WTC11 (cell line): Measurements from ENCODE around the gene TAS2R43. TPM values are rescaled to one million over a fixed set of nuclear protein-coding genes. Genes with fewer than 3 reads are reported as not detected.

Experiments used
- ATAC-seq: fragments of 200-7000 bp; cut with Tn5 transposase; 2 replicates; pipeline ENCODE4 v1.10.0; 2021; ENCODE audit warnings: mild to moderate bottlenecking, moderate library complexity
- CTCF ChIA-PET: fragments of 300-600 bp; sonication (Branson Sonifier 250); formaldehyde crosslinking; loops from one replicate; lab custom pipeline; 2021; ENCODE audit warnings: antibody characterized with exemption; lab: Charles Lee
- POLR2A ChIA-PET: fragments of 350-600 bp; sonication (Branson Sonifier 250); formaldehyde crosslinking; loops from one replicate; lab custom pipeline; 2021; ENCODE audit warnings: antibody characterized with exemption; lab: Charles Lee
- DNase-seq: peaks from one replicate; pipeline ENCODE4 v3.0.0; 2021; ENCODE audit warnings: low spot score
- H3K27ac Mint-ChIP-seq: 2 replicates; pipeline ENCODE4 v1.8.0; 2021; ENCODE audit warnings: mixed read lengths
- H3K27me3 Mint-ChIP-seq: 2 replicates; pipeline ENCODE4 v1.8.0; 2021; ENCODE audit warnings: low read depth, mild to moderate bottlenecking, moderate library complexity, mixed read lengths
- H3K36me3 Mint-ChIP-seq: 2 replicates; pipeline ENCODE4 v1.8.0; 2021; ENCODE audit warnings: mixed read lengths
- H3K4me1 Mint-ChIP-seq: 2 replicates; pipeline ENCODE4 v1.8.0; 2022; ENCODE audit warnings: mixed read lengths
- H3K4me3 Mint-ChIP-seq: 2 replicates; pipeline ENCODE4 v1.8.0; 2021; ENCODE audit warnings: mild to moderate bottlenecking, moderate library complexity, mixed read lengths
- H3K9me3 Mint-ChIP-seq: 2 replicates; pipeline ENCODE4 v1.8.0; 2021; ENCODE audit warnings: mixed read lengths
- CREB1 ChIP-seq: sonication (generic); formaldehyde crosslinking; IDR thresholded peaks from 2 replicates; pipeline ENCODE4 v1.8.0; 2023; ENCODE audit warnings: mild to moderate bottlenecking, missing genetic modification reagents
- FOXJ3 ChIP-seq: sonication (generic); formaldehyde crosslinking; IDR thresholded peaks from 2 replicates; pipeline ENCODE4 v1.9.0; 2021; ENCODE audit warnings: missing genetic modification reagents, mild to moderate bottlenecking, borderline replicate concordance
- FOXK1 ChIP-seq: sonication (generic); formaldehyde crosslinking; IDR thresholded peaks from 2 replicates; pipeline ENCODE4 v1.8.0; 2022; ENCODE audit warnings: mild to moderate bottlenecking, moderate library complexity, missing genetic modification reagents
- IRF2 ChIP-seq: sonication (generic); formaldehyde crosslinking; IDR thresholded peaks from 2 replicates; pipeline ENCODE4 v1.8.0; 2022; ENCODE audit warnings: low read depth, missing genetic modification reagents, borderline replicate concordance
- KAT7 ChIP-seq: sonication (generic); formaldehyde crosslinking; IDR thresholded peaks from 2 replicates; pipeline ENCODE4 v1.8.1; 2023; ENCODE audit warnings: missing genetic modification reagents, mild to moderate bottlenecking, borderline replicate concordance
- MXD4 ChIP-seq: fragments of 250-450 bp; sonication (Bioruptor Pico); IDR thresholded peaks from 2 replicates; pipeline ENCODE4 v1.8.0; 2021; ENCODE audit warnings: mild to moderate bottlenecking, moderate library complexity, borderline replicate concordance
- NFYB ChIP-seq: sonication (generic); formaldehyde crosslinking; conservative IDR thresholded peaks from 2 replicates; pipeline ENCODE4 v1.8.0; 2022; ENCODE audit warnings: low read depth, missing genetic modification reagents
- NR1H2 ChIP-seq: sonication (generic); formaldehyde crosslinking; IDR thresholded peaks from 2 replicates; pipeline ENCODE4 v1.9.0; 2021; ENCODE audit warnings: mild to moderate bottlenecking, moderate library complexity, missing genetic modification reagents
- NR2C2 ChIP-seq: sonication (generic); formaldehyde crosslinking; IDR thresholded peaks from 2 replicates; pipeline ENCODE4 v1.8.0; 2022; ENCODE audit warnings: mild to moderate bottlenecking, missing genetic modification reagents
- OVOL2 ChIP-seq: fragments of 250-450 bp; sonication (Bioruptor Pico); IDR thresholded peaks from 2 replicates; pipeline ENCODE4 v1.9.0; 2021; ENCODE audit warnings: mild to moderate bottlenecking, borderline replicate concordance
- SMAD4 ChIP-seq: sonication (generic); formaldehyde crosslinking; IDR thresholded peaks from 2 replicates; pipeline ENCODE4 v1.8.0; 2022; ENCODE audit warnings: mild to moderate bottlenecking, missing genetic modification reagents
- SOX15 ChIP-seq: fragments of 250-450 bp; sonication (Bioruptor Pico); IDR thresholded peaks from 2 replicates; pipeline ENCODE4 v1.9.0; 2021; ENCODE audit warnings: mild to moderate bottlenecking
- TEAD4 ChIP-seq: sonication (generic); formaldehyde crosslinking; IDR thresholded peaks from 2 replicates; pipeline ENCODE4 v1.8.0; 2022; ENCODE audit warnings: mild to moderate bottlenecking, missing genetic modification reagents
- TP53 ChIP-seq: sonication (generic); formaldehyde crosslinking; IDR thresholded peaks from 2 replicates; pipeline ENCODE4 v1.8.1; 2023; ENCODE audit warnings: mild to moderate bottlenecking, missing genetic modification reagents
- ZBTB21 ChIP-seq: sonication (generic); formaldehyde crosslinking; IDR thresholded peaks from 2 replicates; pipeline ENCODE4 v1.8.1; 2023; ENCODE audit warnings: mild to moderate bottlenecking, missing genetic modification reagents, borderline replicate concordance
- ZNF138 ChIP-seq: sonication (generic); formaldehyde crosslinking; conservative IDR thresholded peaks from 2 replicates; pipeline ENCODE4 v1.8.1; 2022; ENCODE audit warnings: mild to moderate bottlenecking, moderate library complexity, missing genetic modification reagents
- ZNF219 ChIP-seq: sonication (generic); formaldehyde crosslinking; IDR thresholded peaks from 2 replicates; pipeline ENCODE4 v1.8.0; 2023; ENCODE audit warnings: missing genetic modification reagents, mild to moderate bottlenecking, borderline replicate concordance
- ZNF232 ChIP-seq: sonication (generic); formaldehyde crosslinking; IDR thresholded peaks from 2 replicates; pipeline ENCODE4 v1.8.0; 2022; ENCODE audit warnings: mild to moderate bottlenecking, missing genetic modification reagents
- total RNA-seq: library from RNA; stranded (reverse); gene quantifications from 3 replicates; pipeline ENCODE4 v1.2.3, GENCODE V29; 2021
- TF ChIP-seq, protein P1 (sequence below): sonication (generic); formaldehyde crosslinking; IDR thresholded peaks from 2 replicates; pipeline ENCODE4 v1.8.1; 2022; ENCODE audit warnings: missing genetic modification reagents, borderline replicate concordance
- TF ChIP-seq, protein P2 (sequence below): sonication (generic); formaldehyde crosslinking; IDR thresholded peaks from 2 replicates; pipeline ENCODE4 v1.8.1; 2023; ENCODE audit warnings: mild to moderate bottlenecking, missing genetic modification reagents
- TF ChIP-seq, protein P3 (sequence below): fragments of 250-450 bp; sonication (Bioruptor Pico); IDR thresholded peaks from 2 replicates; pipeline ENCODE4 v1.9.0; 2021; ENCODE audit warnings: mild to moderate bottlenecking, borderline replicate concordance
- TF ChIP-seq, protein P4 (sequence below): fragments of 250-450 bp; sonication (Bioruptor Pico); IDR thresholded peaks from 2 replicates; pipeline ENCODE4 v1.8.0; 2021; ENCODE audit warnings: mild to moderate bottlenecking
- TF ChIP-seq, protein P5 (sequence below): sonication (generic); formaldehyde crosslinking; IDR thresholded peaks from 2 replicates; pipeline ENCODE4 v1.8.0; 2022; ENCODE audit warnings: mild to moderate bottlenecking, missing genetic modification reagents
- TF ChIP-seq, protein P6 (sequence below): sonication (generic); formaldehyde crosslinking; IDR thresholded peaks from 2 replicates; pipeline ENCODE4 v1.8.1; 2022; ENCODE audit warnings: low read depth, missing genetic modification reagents, borderline replicate concordance
- TF ChIP-seq, protein P7 (sequence below): sonication (generic); formaldehyde crosslinking; IDR thresholded peaks from 2 replicates; pipeline ENCODE4 v1.8.0; 2022; ENCODE audit warnings: mild to moderate bottlenecking, missing genetic modification reagents

Gene TAS2R43
- total RNA-seq, 1 experiment from 2014 or later = 0.28 TPM

DNA sequence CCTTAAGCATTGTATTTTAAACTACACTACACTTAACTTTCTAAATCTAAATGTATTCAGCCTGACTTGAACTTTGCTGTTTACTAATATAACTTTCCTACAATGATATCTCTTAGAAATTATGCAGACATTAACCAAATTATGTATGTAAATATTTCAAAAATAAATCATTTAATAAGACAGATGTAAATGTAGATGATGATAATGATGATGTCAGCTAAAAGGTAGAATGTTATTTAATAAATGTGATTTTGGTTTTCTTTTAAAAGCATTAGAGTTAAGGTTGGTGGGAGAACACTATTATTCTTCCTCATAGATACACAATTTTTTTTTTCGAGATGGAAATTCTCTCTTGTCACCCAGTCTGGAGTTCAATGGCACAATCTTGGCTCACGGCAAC is 10.1 kb downstream of the TAS2R43 start (continued):
- no peak for TF ChIP-seq ZNF138
- TF ChIP-seq, all 79 proteins: peak for 0

DNA sequence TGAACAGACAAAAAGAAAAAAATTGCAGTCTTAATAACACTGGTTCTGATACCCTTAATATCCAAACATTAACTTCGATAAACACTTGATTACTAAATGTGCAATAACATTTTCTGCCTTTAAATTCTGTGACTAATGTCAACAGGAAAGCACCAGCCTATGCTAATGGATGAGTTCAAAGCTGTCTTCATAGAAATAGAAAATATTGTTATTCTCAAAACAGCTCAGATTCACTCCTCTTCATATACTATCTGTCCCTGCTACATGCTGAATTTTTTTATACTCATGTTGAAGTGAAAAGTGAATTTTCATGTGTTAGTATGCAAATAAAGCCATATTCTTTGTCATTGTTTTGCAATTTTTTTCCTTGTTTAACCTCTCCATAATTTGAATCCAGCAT is 13.9 kb downstream of the TAS2R43 start:
- H3K27ac Mint-ChIP-seq = no peak overlapping the region
- ChIA-PET CTCF (no interaction called here), POLR2A (no interaction called here)
- no peak overlapping the region for H3K4me3 Mint-ChIP-seq
- H3K27me3 Mint-ChIP-seq = peaks cover 7% of the 10 kb centered on the region
- DNase-seq = no peak
- ATAC-seq = no peak
- TF ChIP-seq, protein P1, sequence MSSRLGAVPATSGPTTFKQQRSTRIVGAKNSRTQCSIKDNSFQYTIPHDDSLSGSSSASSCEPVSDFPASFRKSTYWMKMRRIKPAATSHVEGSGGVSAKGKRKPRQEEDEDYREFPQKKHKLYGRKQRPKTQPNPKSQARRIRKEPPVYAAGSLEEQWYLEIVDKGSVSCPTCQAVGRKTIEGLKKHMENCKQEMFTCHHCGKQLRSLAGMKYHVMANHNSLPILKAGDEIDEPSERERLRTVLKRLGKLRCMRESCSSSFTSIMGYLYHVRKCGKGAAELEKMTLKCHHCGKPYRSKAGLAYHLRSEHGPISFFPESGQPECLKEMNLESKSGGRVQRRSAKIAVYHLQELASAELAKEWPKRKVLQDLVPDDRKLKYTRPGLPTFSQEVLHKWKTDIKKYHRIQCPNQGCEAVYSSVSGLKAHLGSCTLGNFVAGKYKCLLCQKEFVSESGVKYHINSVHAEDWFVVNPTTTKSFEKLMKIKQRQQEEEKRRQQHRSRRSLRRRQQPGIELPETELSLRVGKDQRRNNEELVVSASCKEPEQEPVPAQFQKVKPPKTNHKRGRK = no peak
- TF ChIP-seq TEAD4 (CRISPR knock-in tag) (no peak), CREB1 (CRISPR knock-in tag) (no peak), MXD4 (CRISPR knock-in tag) (no peak), KAT7 (CRISPR knock-in tag) (no peak), SOX15 (CRISPR knock-in tag) (no peak), NR1H2 (no peak), ZNF219 (CRISPR knock-in tag) (no peak), FOXJ3 (CRISPR knock-in tag) (no peak), ZNF232 (CRISPR knock-in tag) (no peak), SMAD4 (CRISPR knock-in tag) (no peak), FOXK1 (CRISPR knock-in tag) (no peak)
- TF ChIP-seq, protein P2, sequence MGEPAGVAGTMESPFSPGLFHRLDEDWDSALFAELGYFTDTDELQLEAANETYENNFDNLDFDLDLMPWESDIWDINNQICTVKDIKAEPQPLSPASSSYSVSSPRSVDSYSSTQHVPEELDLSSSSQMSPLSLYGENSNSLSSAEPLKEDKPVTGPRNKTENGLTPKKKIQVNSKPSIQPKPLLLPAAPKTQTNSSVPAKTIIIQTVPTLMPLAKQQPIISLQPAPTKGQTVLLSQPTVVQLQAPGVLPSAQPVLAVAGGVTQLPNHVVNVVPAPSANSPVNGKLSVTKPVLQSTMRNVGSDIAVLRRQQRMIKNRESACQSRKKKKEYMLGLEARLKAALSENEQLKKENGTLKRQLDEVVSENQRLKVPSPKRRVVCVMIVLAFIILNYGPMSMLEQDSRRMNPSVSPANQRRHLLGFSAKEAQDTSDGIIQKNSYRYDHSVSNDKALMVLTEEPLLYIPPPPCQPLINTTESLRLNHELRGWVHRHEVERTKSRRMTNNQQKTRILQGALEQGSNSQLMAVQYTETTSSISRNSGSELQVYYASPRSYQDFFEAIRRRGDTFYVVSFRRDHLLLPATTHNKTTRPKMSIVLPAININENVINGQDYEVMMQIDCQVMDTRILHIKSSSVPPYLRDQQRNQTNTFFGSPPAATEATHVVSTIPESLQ = no peak
- TF ChIP-seq, protein P3, sequence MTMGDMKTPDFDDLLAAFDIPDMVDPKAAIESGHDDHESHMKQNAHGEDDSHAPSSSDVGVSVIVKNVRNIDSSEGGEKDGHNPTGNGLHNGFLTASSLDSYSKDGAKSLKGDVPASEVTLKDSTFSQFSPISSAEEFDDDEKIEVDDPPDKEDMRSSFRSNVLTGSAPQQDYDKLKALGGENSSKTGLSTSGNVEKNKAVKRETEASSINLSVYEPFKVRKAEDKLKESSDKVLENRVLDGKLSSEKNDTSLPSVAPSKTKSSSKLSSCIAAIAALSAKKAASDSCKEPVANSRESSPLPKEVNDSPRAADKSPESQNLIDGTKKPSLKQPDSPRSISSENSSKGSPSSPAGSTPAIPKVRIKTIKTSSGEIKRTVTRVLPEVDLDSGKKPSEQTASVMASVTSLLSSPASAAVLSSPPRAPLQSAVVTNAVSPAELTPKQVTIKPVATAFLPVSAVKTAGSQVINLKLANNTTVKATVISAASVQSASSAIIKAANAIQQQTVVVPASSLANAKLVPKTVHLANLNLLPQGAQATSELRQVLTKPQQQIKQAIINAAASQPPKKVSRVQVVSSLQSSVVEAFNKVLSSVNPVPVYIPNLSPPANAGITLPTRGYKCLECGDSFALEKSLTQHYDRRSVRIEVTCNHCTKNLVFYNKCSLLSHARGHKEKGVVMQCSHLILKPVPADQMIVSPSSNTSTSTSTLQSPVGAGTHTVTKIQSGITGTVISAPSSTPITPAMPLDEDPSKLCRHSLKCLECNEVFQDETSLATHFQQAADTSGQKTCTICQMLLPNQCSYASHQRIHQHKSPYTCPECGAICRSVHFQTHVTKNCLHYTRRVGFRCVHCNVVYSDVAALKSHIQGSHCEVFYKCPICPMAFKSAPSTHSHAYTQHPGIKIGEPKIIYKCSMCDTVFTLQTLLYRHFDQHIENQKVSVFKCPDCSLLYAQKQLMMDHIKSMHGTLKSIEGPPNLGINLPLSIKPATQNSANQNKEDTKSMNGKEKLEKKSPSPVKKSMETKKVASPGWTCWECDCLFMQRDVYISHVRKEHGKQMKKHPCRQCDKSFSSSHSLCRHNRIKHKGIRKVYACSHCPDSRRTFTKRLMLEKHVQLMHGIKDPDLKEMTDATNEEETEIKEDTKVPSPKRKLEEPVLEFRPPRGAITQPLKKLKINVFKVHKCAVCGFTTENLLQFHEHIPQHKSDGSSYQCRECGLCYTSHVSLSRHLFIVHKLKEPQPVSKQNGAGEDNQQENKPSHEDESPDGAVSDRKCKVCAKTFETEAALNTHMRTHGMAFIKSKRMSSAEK = no peak
- TF ChIP-seq, protein P4, sequence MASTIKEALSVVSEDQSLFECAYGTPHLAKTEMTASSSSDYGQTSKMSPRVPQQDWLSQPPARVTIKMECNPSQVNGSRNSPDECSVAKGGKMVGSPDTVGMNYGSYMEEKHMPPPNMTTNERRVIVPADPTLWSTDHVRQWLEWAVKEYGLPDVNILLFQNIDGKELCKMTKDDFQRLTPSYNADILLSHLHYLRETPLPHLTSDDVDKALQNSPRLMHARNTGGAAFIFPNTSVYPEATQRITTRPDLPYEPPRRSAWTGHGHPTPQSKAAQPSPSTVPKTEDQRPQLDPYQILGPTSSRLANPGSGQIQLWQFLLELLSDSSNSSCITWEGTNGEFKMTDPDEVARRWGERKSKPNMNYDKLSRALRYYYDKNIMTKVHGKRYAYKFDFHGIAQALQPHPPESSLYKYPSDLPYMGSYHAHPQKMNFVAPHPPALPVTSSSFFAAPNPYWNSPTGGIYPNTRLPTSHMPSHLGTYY (CRISPR knock-in tag) = no peak
- TF ChIP-seq, all 79 proteins: peak for 0
- Mint-ChIP-seq H3K36me3 (peaks cover 13% of the 10 kb centered on the region), H3K4me1 (no peaks in the 10 kb centered on the region), H3K9me3 (peaks cover 11% of the 10 kb centered on the region)

DNA sequence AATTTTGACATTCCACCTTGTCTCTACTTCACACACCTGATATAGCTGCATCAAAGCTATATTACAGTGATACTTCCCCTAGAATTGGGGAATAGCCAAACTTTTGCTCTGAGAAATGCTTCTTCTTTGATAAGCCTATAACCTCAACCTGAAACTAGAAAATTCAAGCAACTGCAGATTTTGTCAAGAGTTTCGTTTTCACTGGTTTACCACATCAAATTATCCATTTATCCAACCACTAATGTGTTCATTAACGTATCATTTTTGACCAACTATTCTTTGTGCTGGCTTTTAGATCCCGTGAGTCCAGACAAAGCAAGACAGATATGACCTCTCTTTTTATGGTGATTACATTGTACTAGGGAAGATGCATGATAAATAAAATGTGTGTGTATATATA is 16.5 kb downstream of the TAS2R43 start:
- Mint-ChIP-seq H3K27me3 (peaks cover 16% of the 10 kb centered on the region), H3K9me3 (peaks cover 4% of the 10 kb centered on the region; the same call in 1 of the 2 replicates), H3K4me1 (peaks cover 17% of the 10 kb centered on the region), H3K27ac (no peak overlapping the region), H3K36me3 (peaks cover 3% of the 10 kb centered on the region; the same call in 1 of the 2 replicates), H3K4me3 (no peak overlapping the region)
- ATAC-seq (no peak), DNase-seq (no peak)
- POLR2A ChIA-PET = no interaction called here
- CTCF ChIA-PET = no interaction called here
- TF ChIP-seq IRF2 (CRISPR knock-in tag) (no peak), ZBTB21 (no peak), KAT7 (CRISPR knock-in tag) (no peak), NFYB (no peak), NR2C2 (CRISPR knock-in tag) (no peak), TP53 (CRISPR knock-in tag) (no peak), OVOL2 (CRISPR knock-in tag) (no peak)
- TF ChIP-seq, protein P5, sequence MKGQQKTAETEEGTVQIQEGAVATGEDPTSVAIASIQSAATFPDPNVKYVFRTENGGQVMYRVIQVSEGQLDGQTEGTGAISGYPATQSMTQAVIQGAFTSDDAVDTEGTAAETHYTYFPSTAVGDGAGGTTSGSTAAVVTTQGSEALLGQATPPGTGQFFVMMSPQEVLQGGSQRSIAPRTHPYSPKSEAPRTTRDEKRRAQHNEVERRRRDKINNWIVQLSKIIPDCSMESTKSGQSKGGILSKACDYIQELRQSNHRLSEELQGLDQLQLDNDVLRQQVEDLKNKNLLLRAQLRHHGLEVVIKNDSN = no peak
- TF ChIP-seq, protein P6, sequence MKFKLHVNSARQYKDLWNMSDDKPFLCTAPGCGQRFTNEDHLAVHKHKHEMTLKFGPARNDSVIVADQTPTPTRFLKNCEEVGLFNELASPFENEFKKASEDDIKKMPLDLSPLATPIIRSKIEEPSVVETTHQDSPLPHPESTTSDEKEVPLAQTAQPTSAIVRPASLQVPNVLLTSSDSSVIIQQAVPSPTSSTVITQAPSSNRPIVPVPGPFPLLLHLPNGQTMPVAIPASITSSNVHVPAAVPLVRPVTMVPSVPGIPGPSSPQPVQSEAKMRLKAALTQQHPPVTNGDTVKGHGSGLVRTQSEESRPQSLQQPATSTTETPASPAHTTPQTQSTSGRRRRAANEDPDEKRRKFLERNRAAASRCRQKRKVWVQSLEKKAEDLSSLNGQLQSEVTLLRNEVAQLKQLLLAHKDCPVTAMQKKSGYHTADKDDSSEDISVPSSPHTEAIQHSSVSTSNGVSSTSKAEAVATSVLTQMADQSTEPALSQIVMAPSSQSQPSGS (CRISPR knock-in tag) = no peak
- TF ChIP-seq, protein P7, sequence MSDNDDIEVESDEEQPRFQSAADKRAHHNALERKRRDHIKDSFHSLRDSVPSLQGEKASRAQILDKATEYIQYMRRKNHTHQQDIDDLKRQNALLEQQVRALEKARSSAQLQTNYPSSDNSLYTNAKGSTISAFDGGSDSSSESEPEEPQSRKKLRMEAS = no peak
